Measurements from ENCODE around the gene ADGRG3. TPM values are rescaled to one million over a fixed set of nuclear protein-coding genes. Genes with fewer than 3 reads are reported as not detected.

Gene ADGRG3
- polyA plus RNA-seq, 3 donors = 0.41 to 1.0 TPM; not detected in 1

DNA sequence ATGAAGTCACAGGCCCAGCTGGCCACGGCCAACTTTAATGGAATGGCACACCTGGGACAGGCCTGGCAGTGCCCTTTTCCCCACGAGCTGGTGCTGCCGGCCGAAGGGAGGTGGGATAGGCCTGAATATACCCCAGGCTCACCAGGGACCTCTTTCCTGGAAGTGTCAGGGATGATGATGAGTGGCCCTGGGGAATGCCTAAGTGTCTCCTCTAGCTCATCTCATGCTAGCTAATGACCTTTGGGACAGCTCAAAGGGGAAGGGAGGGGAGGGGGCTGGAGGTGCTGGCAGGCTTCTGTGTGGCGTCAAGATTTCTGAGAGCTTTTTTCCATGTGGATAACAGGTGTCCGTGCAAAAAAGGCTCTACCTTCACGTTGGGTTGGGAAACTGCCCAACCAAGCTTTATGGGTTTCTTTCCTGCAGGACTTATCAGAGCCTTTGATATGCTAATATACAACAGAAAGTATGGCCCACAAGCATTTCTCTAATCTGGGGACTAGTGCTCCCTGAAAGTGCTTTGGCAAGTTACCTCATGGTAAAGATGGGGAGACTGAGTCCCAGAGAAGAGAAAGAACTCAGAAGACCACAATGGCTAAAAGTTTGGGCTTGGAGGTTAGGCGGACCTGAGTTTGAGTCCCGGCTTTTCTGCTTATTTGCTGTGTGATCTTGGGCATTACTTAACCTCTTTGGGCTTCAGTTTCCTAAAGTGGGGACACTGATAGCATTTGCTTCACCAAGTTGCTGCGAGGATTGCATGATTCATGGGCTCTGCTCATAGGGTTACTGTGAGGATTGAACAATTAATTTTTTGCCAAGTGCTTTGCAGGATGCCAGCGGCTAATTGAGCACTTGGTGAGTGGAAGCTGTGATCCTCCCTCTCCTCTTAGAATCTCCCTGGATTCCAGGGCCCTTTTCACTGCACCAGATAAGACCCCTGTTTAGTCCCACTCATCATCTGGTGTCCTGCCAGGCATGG is 25.7 kb upstream of the ADGRG3 start:
- peak overlapping the region in 1 of 2 donors; percentile 48 for H3K4me3 Mint-ChIP-seq

More for the DNA sequence above, 25.7 kb upstream of the ADGRG3 start:
- WGBS (ENCODE audit: insufficient coverage) = 80% methylated on average over 7 of the region's 11 CpGs
- intact Hi-C loops (cut with micrococcal nuclease) = no loop called here
- H4K20me1 ChIP-seq (ENCODE audit: insufficient read depth, low read length) = no peaks in the 10 kb centered on the region
- peaks cover 5 to 6% of the 10 kb centered on the region in 2 donors for H3K4me1 ChIP-seq (ENCODE audit: control insufficient read depth in 1 of 2, insufficient read depth in 2 of 2, low read length in 2 of 2)
- H3K36me3 ChIP-seq (replicated peaks in 1 of 2; ENCODE audit: control insufficient read depth in 1 of 2, insufficient read depth in 2 of 2, low read length in 2 of 2) = no peaks in the 10 kb centered on the region
- H3K4me3 ChIP-seq (replicated peaks in 1 of 3; ENCODE audit: low read depth in 2 of 3, low read length in 3 of 3) = no peak overlapping the region
- Mint-ChIP-seq H3K4me1 (peaks cover 8% of the 10 kb centered on the region), H3K27me3 (ENCODE audit: low read depth in 3 of 3) (peaks cover 44 to 76% (median 57%) of the 10 kb centered on the region in 3 donors), H3K36me3 (no peaks in the 10 kb centered on the region), H3K9me3 (peaks cover 0 to 5% (median 0%) of the 10 kb centered on the region in 7 donors), H3K27ac (peak overlapping the region in 1 of 7 donors; percentile 12)
- H3K27ac ChIP-seq (ENCODE audit: low read depth in 1 of 2, low read length in 2 of 2) = no peak overlapping the region
- no peak overlapping the region for H3K4me2 ChIP-seq (replicated peaks; ENCODE audit: extremely low read depth, low read length, poor library complexity, severe bottlenecking)
- no peaks in the 10 kb centered on the region for H3K9me3 ChIP-seq (replicated peaks in 1 of 2; ENCODE audit: control insufficient read depth in 1 of 2, insufficient read depth in 1 of 2, low read length in 2 of 2)
- TF ChIP-seq, protein P1, sequence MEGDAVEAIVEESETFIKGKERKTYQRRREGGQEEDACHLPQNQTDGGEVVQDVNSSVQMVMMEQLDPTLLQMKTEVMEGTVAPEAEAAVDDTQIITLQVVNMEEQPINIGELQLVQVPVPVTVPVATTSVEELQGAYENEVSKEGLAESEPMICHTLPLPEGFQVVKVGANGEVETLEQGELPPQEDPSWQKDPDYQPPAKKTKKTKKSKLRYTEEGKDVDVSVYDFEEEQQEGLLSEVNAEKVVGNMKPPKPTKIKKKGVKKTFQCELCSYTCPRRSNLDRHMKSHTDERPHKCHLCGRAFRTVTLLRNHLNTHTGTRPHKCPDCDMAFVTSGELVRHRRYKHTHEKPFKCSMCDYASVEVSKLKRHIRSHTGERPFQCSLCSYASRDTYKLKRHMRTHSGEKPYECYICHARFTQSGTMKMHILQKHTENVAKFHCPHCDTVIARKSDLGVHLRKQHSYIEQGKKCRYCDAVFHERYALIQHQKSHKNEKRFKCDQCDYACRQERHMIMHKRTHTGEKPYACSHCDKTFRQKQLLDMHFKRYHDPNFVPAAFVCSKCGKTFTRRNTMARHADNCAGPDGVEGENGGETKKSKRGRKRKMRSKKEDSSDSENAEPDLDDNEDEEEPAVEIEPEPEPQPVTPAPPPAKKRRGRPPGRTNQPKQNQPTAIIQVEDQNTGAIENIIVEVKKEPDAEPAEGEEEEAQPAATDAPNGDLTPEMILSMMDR (IDR thresholded peaks at IDR 0.05) = no peak
- DNase-seq = no peak
- peaks cover 2 to 70% of the 10 kb centered on the region in 2 donors for H3K27me3 ChIP-seq (ENCODE audit: control insufficient read depth in 2 of 2, insufficient read depth in 2 of 2, low read length in 2 of 2)
- no peak overlapping the region for H2AFZ ChIP-seq (ENCODE audit: insufficient read depth, low read depth, low read length, poor library complexity, severe bottlenecking)
- no peaks in the 10 kb centered on the region for H3K79me2 ChIP-seq (ENCODE audit: insufficient read depth, low read length)
- no peak overlapping the region for H3K9ac ChIP-seq (ENCODE audit: insufficient read depth, low read length, poor library complexity, severe bottlenecking)

Data from CD14-positive monocyte (primary cell).